KMS-11 (cell line): Measurements from ENCODE around the gene OR51A7.
"Not testable (repeated sequence)": the region's sequence is repeated elsewhere in the genome, so short reads cannot be mapped to it uniquely, and the experiment has no call there.

Experiments used
- H2AFZ ChIP-seq: fragments of 200-600 bp; sonication (generic); 2 replicates; pipeline ENCODE4 v1.6.1; 2016; ENCODE audit warnings: antibody characterized with exemption, mixed run types, low read depth
- H3K27ac ChIP-seq: fragments of 200-600 bp; sonication (generic); 2 replicates; pipeline ENCODE4 v1.6.1; 2016; ENCODE audit warnings: mild to moderate bottlenecking, mixed run types
- H3K27me3 ChIP-seq: fragments of 200-600 bp; sonication (generic); 2 replicates; pipeline ENCODE4 v1.6.1; 2017; ENCODE audit warnings: mild to moderate bottlenecking, low read depth, mixed run types, moderate library complexity; ENCODE audit not compliant: insufficient read depth
- H3K36me3 ChIP-seq: fragments of 200-600 bp; sonication (generic); 2 replicates; pipeline ENCODE4 v1.6.1; 2017; ENCODE audit warnings: mild to moderate bottlenecking, mixed run types; ENCODE audit not compliant: insufficient read depth
- H3K4me1 ChIP-seq: fragments of 200-600 bp; sonication (generic); 2 replicates; pipeline ENCODE4 v1.6.1; 2016; ENCODE audit warnings: mild to moderate bottlenecking, low read depth, mixed run types; ENCODE audit not compliant: poor library complexity, severe bottlenecking
- H3K4me2 ChIP-seq: fragments of 200-600 bp; sonication (generic); 2 replicates; pipeline ENCODE4 v1.7.0; 2016; ENCODE audit warnings: mild to moderate bottlenecking, mixed run types
- H3K4me3 ChIP-seq: fragments of 200-600 bp; sonication (generic); IDR thresholded peaks from 2 replicates; pipeline ENCODE4 v1.6.1; 2017; ENCODE audit warnings: low read depth, low read length, mixed read lengths; ENCODE audit not compliant: insufficient read depth
- H3K79me2 ChIP-seq: fragments of 200-600 bp; sonication (generic); 2 replicates; pipeline ENCODE4 v1.6.1; 2016; ENCODE audit warnings: low read depth, mixed run types; ENCODE audit not compliant: insufficient read depth
- H3K9ac ChIP-seq: fragments of 200-600 bp; sonication (generic); 2 replicates; pipeline ENCODE4 v1.6.1; 2016; ENCODE audit warnings: mild to moderate bottlenecking, mixed run types
- H4K20me1 ChIP-seq: fragments of 200-600 bp; sonication (generic); 2 replicates; pipeline ENCODE4 v1.6.1; 2016; ENCODE audit warnings: mild to moderate bottlenecking, mixed run types; ENCODE audit not compliant: insufficient read depth
- TF ChIP-seq, protein P1 (sequence below): fragments of 200-600 bp; sonication (generic); conservative IDR thresholded peaks from 2 replicates; pipeline ENCODE4 v1.6.1; 2017; ENCODE audit warnings: low read depth, mild to moderate bottlenecking, antibody characterized with exemption, low read length, moderate library complexity, mixed read lengths

The OR51A7 gene

GRCh38 chr11:4947505-4947904 is 43.9 kb downstream of the OR51A7 start, which contains the start of gene OR51A4:
TSS of gene OR51A4 (minus strand) at chr11:4947605. CDS start at chr11:4947100, 505 bp downstream.
- Histone ChIP-seq H3K4me3 (no peak within 1 kb of the TSS), H3K27ac (no peak within 1 kb of the TSS), H3K9ac (no peak within 1 kb of the TSS), H3K79me2 (no peaks in the 10 kb centered on the region), H2AFZ (no peak within 1 kb of the TSS), H3K27me3 (no peaks in the 10 kb centered on the region), H4K20me1 (no peaks in the 10 kb centered on the region), H3K4me2 (no peak within 1 kb of the TSS), H3K4me1 (no peaks in the 10 kb centered on the region), H3K36me3 (no peaks in the 10 kb centered on the region)
- TF ChIP-seq, protein P1, sequence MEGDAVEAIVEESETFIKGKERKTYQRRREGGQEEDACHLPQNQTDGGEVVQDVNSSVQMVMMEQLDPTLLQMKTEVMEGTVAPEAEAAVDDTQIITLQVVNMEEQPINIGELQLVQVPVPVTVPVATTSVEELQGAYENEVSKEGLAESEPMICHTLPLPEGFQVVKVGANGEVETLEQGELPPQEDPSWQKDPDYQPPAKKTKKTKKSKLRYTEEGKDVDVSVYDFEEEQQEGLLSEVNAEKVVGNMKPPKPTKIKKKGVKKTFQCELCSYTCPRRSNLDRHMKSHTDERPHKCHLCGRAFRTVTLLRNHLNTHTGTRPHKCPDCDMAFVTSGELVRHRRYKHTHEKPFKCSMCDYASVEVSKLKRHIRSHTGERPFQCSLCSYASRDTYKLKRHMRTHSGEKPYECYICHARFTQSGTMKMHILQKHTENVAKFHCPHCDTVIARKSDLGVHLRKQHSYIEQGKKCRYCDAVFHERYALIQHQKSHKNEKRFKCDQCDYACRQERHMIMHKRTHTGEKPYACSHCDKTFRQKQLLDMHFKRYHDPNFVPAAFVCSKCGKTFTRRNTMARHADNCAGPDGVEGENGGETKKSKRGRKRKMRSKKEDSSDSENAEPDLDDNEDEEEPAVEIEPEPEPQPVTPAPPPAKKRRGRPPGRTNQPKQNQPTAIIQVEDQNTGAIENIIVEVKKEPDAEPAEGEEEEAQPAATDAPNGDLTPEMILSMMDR: no peak

DNA sequence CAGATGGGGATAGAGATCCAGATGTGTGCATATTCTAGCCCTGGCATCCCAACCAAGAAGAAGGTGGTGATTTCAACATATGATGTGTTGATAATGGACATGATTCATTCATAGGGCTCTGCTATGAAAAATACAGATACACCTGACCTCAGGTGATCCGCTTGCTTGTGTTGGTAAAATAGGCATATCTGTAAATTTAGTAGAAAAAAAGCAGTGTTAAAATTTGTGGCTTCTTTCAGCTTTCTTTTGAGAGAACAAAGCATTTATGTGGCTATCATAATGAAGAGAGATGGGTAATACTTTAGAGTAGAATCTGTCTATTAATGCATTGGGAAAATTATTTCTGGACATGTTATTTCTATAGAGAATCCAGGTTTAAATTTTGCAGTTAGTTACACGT is 52.0 kb downstream of the OR51A7 start, which contains the start of gene OR51A2:
Gene OR51A2, minus strand, starts transcription at position 101 of the 400 bp plus-strand sequence. Its CDS starts 0 bp downstream, at position 101.
- not testable (repeated sequence) for H3K27ac ChIP-seq, H2AFZ ChIP-seq, H3K27me3 ChIP-seq, H3K9ac ChIP-seq, H3K4me3 ChIP-seq, H3K4me1 ChIP-seq, H3K79me2 ChIP-seq, H3K4me2 ChIP-seq, H4K20me1 ChIP-seq, H3K36me3 ChIP-seq

DNA sequence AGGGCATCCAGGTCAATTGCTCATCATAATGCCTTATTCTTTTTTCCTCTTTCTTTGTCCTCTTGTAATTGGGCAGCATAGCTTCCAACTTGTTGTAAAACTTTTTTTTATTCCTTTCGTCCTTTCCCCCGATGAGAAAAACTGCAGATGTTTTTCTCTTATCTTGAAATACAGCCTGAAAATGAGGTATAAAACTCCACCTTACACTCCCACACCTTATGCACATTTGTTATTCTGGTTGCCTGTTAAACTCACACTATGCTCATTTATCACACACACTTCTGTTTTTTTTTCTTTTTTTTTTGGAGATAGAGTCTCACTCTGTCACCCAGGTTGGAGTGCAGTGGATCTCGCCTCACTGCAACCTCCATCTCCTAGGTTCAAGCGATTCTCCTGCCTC is 53.8 kb downstream of the OR51A7 start:
- Histone ChIP-seq H3K4me2 (no peak overlapping the region), H2AFZ (no peak overlapping the region), H3K27ac (no peak overlapping the region), H3K36me3 (no peaks in the 10 kb centered on the region), H3K4me3 (no peak overlapping the region), H3K9ac (no peak overlapping the region), H3K4me1 (no peaks in the 10 kb centered on the region), H3K79me2 (no peaks in the 10 kb centered on the region), H3K27me3 (no peaks in the 10 kb centered on the region), H4K20me1 (no peaks in the 10 kb centered on the region)
- TF ChIP-seq, protein P1: no peak
